Fibroblast of lung (primary cell): ENCODE data around the gene PEX14. TPM values are rescaled to one million over a fixed set of nuclear protein-coding genes. Genes with fewer than 3 reads are reported as not detected.

Experiments
- DNase-seq, 2 donors: peaks; one replicate each; pipeline versions ENCODE4 v3.0.0 to v3.0.0-alpha.2; 2010; ENCODE audit warnings: low read depth in 2 of 2
- H2AFZ ChIP-seq: 2 replicates; pipeline ENCODE4 v1.5.1; 2012; ENCODE audit warnings: low read length, control low read depth, inconsistent platforms
- H3K27ac ChIP-seq: 2 replicates; pipeline ENCODE4 v1.5.1; 2011; ENCODE audit warnings: low read length, control low read depth; ENCODE audit not compliant: insufficient read depth
- H3K27me3 ChIP-seq: 2 replicates; pipeline ENCODE4 v1.5.1; 2011; ENCODE audit warnings: mild to moderate bottlenecking, low read length; ENCODE audit not compliant: control insufficient read depth, insufficient read depth
- H3K36me3 ChIP-seq: 2 replicates; pipeline ENCODE4 v1.5.1; 2011; ENCODE audit warnings: low read length; ENCODE audit not compliant: control insufficient read depth, insufficient read depth
- H3K4me1 ChIP-seq: 2 replicates; pipeline ENCODE4 v1.5.1; 2011; ENCODE audit warnings: low read length; ENCODE audit not compliant: control insufficient read depth, insufficient read depth; ENCODE audit errors: extremely low read depth
- H3K4me2 ChIP-seq: 2 replicates; pipeline ENCODE4 v1.5.1; 2011; ENCODE audit warnings: low read length, control low read depth; ENCODE audit not compliant: insufficient read depth; ENCODE audit errors: extremely low read depth
- H3K4me3 ChIP-seq, 4 experiments: fragments of 200-600 bp in 1 of 4; sonication (generic) in 1 of 4; replicated peaks in 1 of 4; 2 replicates each; pipeline ENCODE4 v1.5.1; 2011 to 2016; ENCODE audit warnings: low read length in 4 of 4, low read depth in 3 of 4, mild to moderate bottlenecking in 3 of 4, control low read depth in 2 of 4, inconsistent platforms in 1 of 4, mixed read lengths in 1 of 4; ENCODE audit not compliant: insufficient read depth in 1 of 4; ENCODE audit errors: control extremely low read depth in 1 of 4
- H3K79me2 ChIP-seq: 2 replicates; pipeline ENCODE4 v1.5.1; 2012; ENCODE audit warnings: mild to moderate bottlenecking, low read length, inconsistent platforms; ENCODE audit not compliant: control insufficient read depth, insufficient read depth
- H3K9ac ChIP-seq: 2 replicates; pipeline ENCODE4 v1.5.1; 2011; ENCODE audit warnings: mild to moderate bottlenecking, low read length, control low read depth; ENCODE audit not compliant: insufficient read depth
- H3K9me3 ChIP-seq: 2 replicates; pipeline ENCODE4 v1.5.1; 2012; ENCODE audit warnings: low read depth, low read length; ENCODE audit not compliant: control insufficient read depth, insufficient read depth
- H4K20me1 ChIP-seq: 2 replicates; pipeline ENCODE4 v1.5.1; 2011; ENCODE audit warnings: low read length; ENCODE audit not compliant: control insufficient read depth, insufficient read depth; ENCODE audit errors: extremely low read depth
- EZH2 ChIP-seq: IDR thresholded peaks from 2 replicates; pipeline ENCODE4 v1.5.1; 2012; ENCODE audit warnings: low read length, control low read depth, mild to moderate bottlenecking; ENCODE audit errors: missing control alignments
- polyA plus RNA-seq, 2 donors: library from polyadenylated mRNA; depleted of rRNA in 1 of 2; stranded (reverse) in 1 of 2; unstranded in 1 of 2; fragments of >200 nt; gene quantifications; 2 replicates each; pipeline ENCODE4 v1.2.1, GENCODE V29; 2011 to 2012; ENCODE audit warnings: missing spikeins in 1 of 2
- total RNA-seq: library from RNA; depleted of rRNA; stranded (reverse); fragments of >200 nt; gene quantifications from 2 replicates; pipeline ENCODE4 v1.2.1, GENCODE V29; 2014
- TF ChIP-seq, protein P1 (sequence below), 2 donors: IDR thresholded peaks in 1 of 2; conservative IDR thresholded peaks in 1 of 2; 1 replicate in 1 of 2; 2 replicates in 1 of 2; pipeline ENCODE4 v1.5.1; 2011 to 2012; ENCODE audit warnings: low read length in 2 of 2, control low read depth in 1 of 2, inconsistent platforms in 1 of 2, low read depth in 1 of 2, mild to moderate bottlenecking in 1 of 2

Gene PEX14
- total and polyA plus RNA-seq, 2 donors (not counting 1 experiment from before 2014, with no cell fraction given): 10.3 to 11.4 TPM

- Histone ChIP-seq H3K4me2 (no peak overlapping the region), H3K79me2 (peaks cover 23% of the 10 kb centered on the region), H3K27ac (no peak overlapping the region), H3K27me3 (no peaks in the 10 kb centered on the region), H3K9ac (no peak overlapping the region), H3K36me3 (no peaks in the 10 kb centered on the region), H3K4me3 (no peak overlapping the region), H4K20me1 (no peaks in the 10 kb centered on the region), H3K9me3 (no peaks in the 10 kb centered on the region), H3K4me1 (peaks cover 4% of the 10 kb centered on the region), H2AFZ (no peak overlapping the region)
- TF ChIP-seq, protein P1, sequence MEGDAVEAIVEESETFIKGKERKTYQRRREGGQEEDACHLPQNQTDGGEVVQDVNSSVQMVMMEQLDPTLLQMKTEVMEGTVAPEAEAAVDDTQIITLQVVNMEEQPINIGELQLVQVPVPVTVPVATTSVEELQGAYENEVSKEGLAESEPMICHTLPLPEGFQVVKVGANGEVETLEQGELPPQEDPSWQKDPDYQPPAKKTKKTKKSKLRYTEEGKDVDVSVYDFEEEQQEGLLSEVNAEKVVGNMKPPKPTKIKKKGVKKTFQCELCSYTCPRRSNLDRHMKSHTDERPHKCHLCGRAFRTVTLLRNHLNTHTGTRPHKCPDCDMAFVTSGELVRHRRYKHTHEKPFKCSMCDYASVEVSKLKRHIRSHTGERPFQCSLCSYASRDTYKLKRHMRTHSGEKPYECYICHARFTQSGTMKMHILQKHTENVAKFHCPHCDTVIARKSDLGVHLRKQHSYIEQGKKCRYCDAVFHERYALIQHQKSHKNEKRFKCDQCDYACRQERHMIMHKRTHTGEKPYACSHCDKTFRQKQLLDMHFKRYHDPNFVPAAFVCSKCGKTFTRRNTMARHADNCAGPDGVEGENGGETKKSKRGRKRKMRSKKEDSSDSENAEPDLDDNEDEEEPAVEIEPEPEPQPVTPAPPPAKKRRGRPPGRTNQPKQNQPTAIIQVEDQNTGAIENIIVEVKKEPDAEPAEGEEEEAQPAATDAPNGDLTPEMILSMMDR (conservative IDR thresholded peaks at IDR 0.05 in 1 of 2, IDR thresholded peaks at IDR 0.05 in 1 of 2; ENCODE audit: low read depth in 1 of 2, low read length in 2 of 2): no peak
- TF ChIP-seq EZH2: no peak
- no peak for DNase-seq
Measured at GRCh38 chr1:10516925-10517676, 42.4 kb downstream of the PEX14 start.

- H3K79me2 ChIP-seq: peaks cover 20% of the 10 kb centered on the region
- H3K27me3 ChIP-seq: no peaks in the 10 kb centered on the region
- H2AFZ ChIP-seq: no peak overlapping the region
- H3K4me3 ChIP-seq: no peak overlapping the region
- no peak overlapping the region for H3K4me2 ChIP-seq
- H3K9ac ChIP-seq: no peak overlapping the region
- H3K4me1 ChIP-seq: peaks cover 4% of the 10 kb centered on the region
- H3K9me3 ChIP-seq: no peaks in the 10 kb centered on the region
- H4K20me1 ChIP-seq: no peaks in the 10 kb centered on the region
- no peaks in the 10 kb centered on the region for H3K36me3 ChIP-seq
- TF ChIP-seq, protein P1 (conservative IDR thresholded peaks at IDR 0.05 in 1 of 2, IDR thresholded peaks at IDR 0.05 in 1 of 2; ENCODE audit: low read depth in 1 of 2, low read length in 2 of 2): no peak
- no peak for TF ChIP-seq EZH2
- no peak overlapping the region for H3K27ac ChIP-seq
- no peak for DNase-seq
Measured at GRCh38 chr1:10517677-10517982, 42.9 kb downstream of the PEX14 start.

DNA sequence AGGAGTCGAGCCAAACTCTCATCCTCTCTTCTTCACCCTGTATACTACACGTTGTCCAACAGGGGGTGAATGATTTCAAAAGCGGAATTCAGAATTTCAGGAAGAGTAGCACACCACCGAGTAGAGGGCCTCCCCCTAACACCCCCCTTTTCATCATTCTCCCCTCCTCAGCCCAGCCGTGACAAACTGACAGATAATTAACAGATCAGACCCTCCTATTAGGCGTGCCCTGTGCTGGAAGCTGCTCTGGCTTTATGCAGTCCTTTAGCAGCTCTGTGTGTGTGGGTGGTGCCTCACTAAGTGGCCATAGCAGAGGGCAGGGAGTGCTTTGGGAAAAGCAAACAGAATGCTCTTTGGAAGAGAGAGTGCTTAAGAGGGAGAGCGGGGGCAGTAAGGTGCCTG, 44.3 kb downstream of the PEX14 start:
- Histone ChIP-seq H4K20me1 (no peaks in the 10 kb centered on the region), H3K36me3 (no peaks in the 10 kb centered on the region), H3K4me1 (peaks cover 4% of the 10 kb centered on the region), H3K9ac (no peak overlapping the region), H3K9me3 (no peaks in the 10 kb centered on the region), H3K79me2 (peaks cover 14% of the 10 kb centered on the region), H3K27me3 (no peaks in the 10 kb centered on the region), H2AFZ (no peak overlapping the region), H3K4me3 (no peak overlapping the region), H3K27ac (no peak overlapping the region), H3K4me2 (no peak overlapping the region)
- DNase-seq: no peak
- TF ChIP-seq EZH2: no peak
- TF ChIP-seq, protein P1 (conservative IDR thresholded peaks at IDR 0.05 in 1 of 2, IDR thresholded peaks at IDR 0.05 in 1 of 2; ENCODE audit: low read depth in 1 of 2, low read length in 2 of 2): no peak
